Left lung (tissue), 10 donors: ENCODE results near the gene DYNLL1. TPM values are rescaled to one million over a fixed set of nuclear protein-coding genes. Genes with fewer than 3 reads are reported as not detected.
A peak's percentile ranks its signal among the peaks of the same experiment; 100 is the strongest.

Experiments used
- ATAC-seq: fragments of 200-7000 bp; cut with Tn5 transposase; one replicate; pipeline ENCODE4 v1.9.1; 2020; ENCODE audit warnings: moderate library complexity
- DNase-seq, 4 donors: peaks; one replicate each; pipeline ENCODE4 v3.0.0-alpha.2; 2013 to 2020
- H3K27ac ChIP-seq, 2 donors: fragments of 200-600 bp; sonication (generic) in 1 of 2; one replicate each; pipeline versions ENCODE4 v1.5.0 to v1.8.0; 2020 to 2021
- H3K27me3 ChIP-seq, 2 donors: fragments of 200-600 bp; sonication (generic) in 1 of 2; one replicate each; pipeline versions ENCODE4 v1.5.0 to v1.8.0; 2020 to 2021
- H3K36me3 ChIP-seq, 2 donors: fragments of 200-600 bp; sonication (generic) in 1 of 2; one replicate each; pipeline versions ENCODE4 v1.5.0 to v1.8.0; 2020 to 2021
- H3K4me1 ChIP-seq, 2 donors: fragments of 200-600 bp; one replicate each; pipeline ENCODE4 v1.8.0; 2021
- H3K4me3 ChIP-seq, 2 donors: fragments of 200-600 bp; sonication (generic) in 1 of 2; one replicate each; pipeline versions ENCODE4 v1.5.0 to v1.8.0; 2020 to 2021; ENCODE audit warnings: mild to moderate bottlenecking in 1 of 2
- H3K9me3 ChIP-seq, 2 donors: fragments of 200-600 bp; sonication (generic) in 1 of 2; one replicate each; pipeline versions ENCODE4 v1.5.0 to v1.8.0; 2020 to 2021
- CTCF ChIP-seq, 2 donors: fragments of 200-600 bp; sonication (generic) in 1 of 2; IDR thresholded peaks; one replicate each; pipeline versions ENCODE4 v1.5.0 to v1.8.0; 2021; ENCODE audit warnings: antibody characterized with exemption in 2 of 2
- intact Hi-C, 2 donors: fragments of 100-400 bp; cut with DNase I; formaldehyde crosslinking; loops; one replicate each; pipeline versions ENCODE4 v1.11.2 to v1.14.2; 2022
- polyA plus RNA-seq, 6 donors: library from polyadenylated mRNA; unstranded; fragments of 120-200 nt; gene quantifications; one replicate each; pipeline ENCODE4 v1.2.1, GENCODE V29; 2013; ENCODE audit not compliant: insufficient read length in 6 of 6
- total RNA-seq, 2 donors: library from RNA; stranded (reverse); fragmentation: NEBNext Ultra II Directional; extraction: Animal tissue kit (Norgen Biotek cat#: 25700); gene quantifications; one replicate each; pipeline ENCODE4 v1.2.1, GENCODE V29; 2021
- donor health status: DM: no; HTN: yes; CAD: no.
- donor health status: DM: no; HTN: no; CAD: no.

Gene DYNLL1
- total and polyA plus RNA-seq, 8 donors, result 342 to 436 (median 360) TPM

- peaks cover 0 to 15% of the 10 kb centered on the region in 2 donors for H3K4me1 ChIP-seq
- no peak overlapping the region for H3K27ac ChIP-seq
- no peak for TF ChIP-seq CTCF (IDR thresholded peaks at IDR 0.05)
- DNase-seq, result no peak
- H3K9me3 ChIP-seq, result no peaks in the 10 kb centered on the region
- H3K36me3 ChIP-seq, result peaks cover 0 to 95% of the 10 kb centered on the region in 2 donors
- H3K27me3 ChIP-seq, result no peaks in the 10 kb centered on the region
- no peak overlapping the region for H3K4me3 ChIP-seq
- no peak for ATAC-seq
- intact Hi-C loops, result no loop called here
Observed at GRCh38 chr12:120462099-120462640, 33.7 kb upstream of the DYNLL1 start.

- H3K36me3 ChIP-seq, result peaks cover 0 to 82% of the 10 kb centered on the region in 2 donors
- ATAC-seq, result no peak
Observed at GRCh38 chr12:120463712-120464111, 32.2 kb upstream of the DYNLL1 start.

GRCh38 chr12:120465756-120466155 lies 30.2 kb upstream of the DYNLL1 start:
- no peak for TF ChIP-seq CTCF (IDR thresholded peaks at IDR 0.05)
- peaks cover 0 to 61% of the 10 kb centered on the region in 2 donors for H3K36me3 ChIP-seq
- no peak overlapping the region for H3K4me3 ChIP-seq
- ATAC-seq, result no peak
- intact Hi-C loops, result no loop called here
- H3K27ac ChIP-seq, result no peak overlapping the region
- H3K9me3 ChIP-seq, result no peaks in the 10 kb centered on the region
- no peaks in the 10 kb centered on the region for H3K27me3 ChIP-seq
- no peak for DNase-seq
- H3K4me1 ChIP-seq, result peaks cover 10 to 37% of the 10 kb centered on the region in 2 donors

More at GRCh38 chr12:120463712-120464111, 32.2 kb upstream of the DYNLL1 start:
- DNase-seq, result no peak
- H3K9me3 ChIP-seq, result no peaks in the 10 kb centered on the region
- no peaks in the 10 kb centered on the region for H3K27me3 ChIP-seq
- no peak for TF ChIP-seq CTCF (IDR thresholded peaks at IDR 0.05)
- H3K27ac ChIP-seq, result no peak overlapping the region
- H3K4me1 ChIP-seq, result peaks cover 5 to 27% of the 10 kb centered on the region in 2 donors
- no peak overlapping the region for H3K4me3 ChIP-seq
- intact Hi-C loops, result no loop called here

GRCh38 chr12:120466560-120467315 lies 29.2 kb upstream of the DYNLL1 start:
- H3K36me3 ChIP-seq, result peaks cover 0 to 51% of the 10 kb centered on the region in 2 donors
- H3K9me3 ChIP-seq, result no peaks in the 10 kb centered on the region
- H3K4me1 ChIP-seq, result peaks cover 10 to 37% of the 10 kb centered on the region in 2 donors
- TF ChIP-seq CTCF (IDR thresholded peaks at IDR 0.05), result no peak
- intact Hi-C loops, result no loop called here
- peak in 1 of 4 donors; percentile 37 for DNase-seq
- no peak for ATAC-seq
- H3K27ac ChIP-seq, result no peak overlapping the region
- no peaks in the 10 kb centered on the region for H3K27me3 ChIP-seq
- H3K4me3 ChIP-seq, result no peak overlapping the region

GRCh38 chr12:120467439-120467838 lies 28.5 kb upstream of the DYNLL1 start:
- TF ChIP-seq CTCF (IDR thresholded peaks at IDR 0.05), result no peak
- ATAC-seq (no peak), DNase-seq (no peak)
- intact Hi-C loops, result no loop called here
- H3K27me3 ChIP-seq, result no peaks in the 10 kb centered on the region
- H3K27ac ChIP-seq, result no peak overlapping the region
- H3K4me3 ChIP-seq, result no peak overlapping the region
- H3K9me3 ChIP-seq, result no peaks in the 10 kb centered on the region
- H3K4me1 ChIP-seq, result peaks cover 10 to 37% of the 10 kb centered on the region in 2 donors
- H3K36me3 ChIP-seq, result peaks cover 0 to 44% of the 10 kb centered on the region in 2 donors
